GM19463 (cell line): ENCODE measurements around the gene MAZ.
A peak's percentile ranks its signal among the peaks of the same experiment; 100 is the strongest.

Experiments used
- ATAC-seq: cut with Tn5 transposase; IDR thresholded peaks from one replicate; pipeline ENCODE4 v1.9.1; 2021; ENCODE audit warnings: mild to moderate bottlenecking, moderate library complexity; ENCODE audit not compliant: unreplicated experiment

The MAZ gene

GRCh38 chr16:29809031-29809747 lies 2.9 kb downstream of the MAZ start:
- ATAC-seq, result no peak

- ATAC-seq, result no peak
These were observed 3.7 kb downstream of the MAZ start for GRCh38 chr16:29809850-29810698.

GRCh38 chr16:29810699-29811169 lies 4.4 kb downstream of the MAZ start:
- ATAC-seq, result no peak

GRCh38 chr16:29811170-29811895 lies 5.0 kb downstream of the MAZ start:
- peak; percentile 44 for ATAC-seq

- no peak for ATAC-seq
These were observed 5.8 kb downstream of the MAZ start, which contains the start of gene PRRT2 for GRCh38 chr16:29811896-29812665. TSS of gene PRRT2 (plus strand) at chr16:29812193. CDS start at chr16:29813055, 862 bp downstream.

- ATAC-seq, result no peak
These were observed 6.7 kb downstream of the MAZ start for GRCh38 chr16:29812754-29813643.

GRCh38 chr16:29813644-29814562 lies 7.6 kb downstream of the MAZ start:
- ATAC-seq, result no peak

GRCh38 chr16:29814592-29814991 lies 8.3 kb downstream of the MAZ start:
- ATAC-seq, result no peak

- ATAC-seq, result no peak
These were observed 8.8 kb downstream of the MAZ start for GRCh38 chr16:29815032-29815721.

- peak; percentile 55 for ATAC-seq
These were observed 9.7 kb downstream of the MAZ start, which contains the start of gene PAGR1 for GRCh38 chr16:29815793-29816693. TSS of gene PAGR1 (plus strand) at chr16:29816152. CDS start at chr16:29816526, 374 bp downstream.

- ATAC-seq, result peak; percentile 14
These were observed 10.5 kb downstream of the MAZ start for GRCh38 chr16:29816694-29817441.

GRCh38 chr16:29818082-29818481 lies 11.8 kb downstream of the MAZ start:
- no peak for ATAC-seq

GRCh38 chr16:29819506-29819905 lies 13.2 kb downstream of the MAZ start:
- ATAC-seq, result no peak

- no peak for ATAC-seq
These were observed 14.0 kb downstream of the MAZ start, which contains the start of gene MVP for GRCh38 chr16:29820271-29820701. TSS of gene MVP (plus strand) at chr16:29820462. CDS start at chr16:29830550, 10,088 bp downstream.

- ATAC-seq, result peak; percentile 46
These were observed 14.7 kb downstream of the MAZ start for GRCh38 chr16:29820730-29821642.
